Superior temporal gyrus (tissue), 1 donor: ENCODE data around the gene ETV6.
A peak's percentile ranks its signal among the peaks of the same experiment; 100 is the strongest.

ENCODE experiments used
- DNase-seq: peaks from one replicate; pipeline ENCODE4 v3.0.0-alpha.2; 2016; ENCODE audit errors: extremely low spot score

Gene ETV6

DNA sequence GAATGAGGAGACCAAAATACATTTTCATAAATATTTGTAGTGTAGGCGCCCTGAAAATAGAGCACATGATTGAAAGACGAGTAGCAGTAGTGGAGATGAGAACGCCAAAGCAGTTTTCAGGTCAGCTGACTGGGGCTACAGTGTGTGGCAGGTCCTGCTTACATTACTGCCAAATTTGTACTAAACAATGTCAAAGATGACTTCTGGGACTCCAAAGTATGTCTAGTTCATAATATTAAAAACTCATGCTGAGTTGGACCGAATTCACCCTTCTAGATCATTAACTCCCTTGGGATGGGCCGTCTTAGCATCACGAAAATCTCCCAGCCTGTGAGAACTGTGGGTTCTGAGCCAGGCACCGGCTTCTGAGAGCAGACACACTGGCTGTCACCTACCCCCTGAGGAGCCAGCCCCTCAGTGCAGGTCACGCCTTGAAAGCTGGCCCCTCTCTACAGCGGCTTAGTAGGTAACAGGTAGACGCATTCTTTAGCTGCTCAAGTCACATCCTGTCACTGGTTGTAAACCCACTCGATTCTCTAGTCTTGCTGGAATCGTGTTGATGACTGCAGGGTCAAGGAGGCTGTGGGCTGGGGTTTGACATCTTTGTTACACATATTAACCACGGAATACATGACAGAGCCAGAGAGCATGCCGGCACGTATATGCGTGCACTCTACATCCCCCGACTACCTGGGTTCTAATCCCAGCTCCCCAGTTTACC lies 210.4 kb downstream of the ETV6 start:
- DNase-seq: no peak

DNA sequence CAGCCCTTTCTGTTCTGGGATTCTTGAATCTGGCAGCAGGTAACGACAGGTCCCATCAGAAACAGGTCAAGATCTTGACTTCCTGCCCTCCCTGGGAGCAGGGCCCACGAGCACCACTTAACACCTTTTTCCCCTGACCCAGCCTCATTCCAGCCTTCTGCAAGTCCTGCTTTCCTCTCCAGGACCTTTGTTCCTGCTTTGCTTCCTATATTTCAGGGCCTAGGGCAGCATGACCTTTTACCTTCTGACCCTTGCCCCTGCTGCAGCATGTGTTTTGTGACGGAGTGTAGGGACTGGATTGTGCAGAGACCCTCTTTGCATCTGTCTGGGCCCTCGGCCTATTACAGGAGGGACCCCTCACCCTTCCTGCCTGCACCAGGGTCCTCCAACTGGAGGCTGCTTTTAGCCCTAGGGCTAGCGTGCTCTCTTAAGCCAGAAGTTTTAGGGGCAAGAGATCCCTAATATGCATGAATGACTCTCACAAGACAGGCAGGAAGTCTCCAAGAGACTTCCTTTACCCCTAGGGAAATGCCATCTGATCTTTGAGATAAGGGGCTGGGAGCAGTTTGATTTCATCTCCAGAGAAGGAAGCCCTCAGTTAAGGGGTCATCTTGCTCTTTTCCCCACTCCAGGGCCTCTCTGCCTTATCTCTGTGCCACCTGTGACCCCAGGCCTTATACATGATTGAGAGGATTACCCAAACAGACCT lies 211.8 kb downstream of the ETV6 start:
- no peak for DNase-seq

DNA sequence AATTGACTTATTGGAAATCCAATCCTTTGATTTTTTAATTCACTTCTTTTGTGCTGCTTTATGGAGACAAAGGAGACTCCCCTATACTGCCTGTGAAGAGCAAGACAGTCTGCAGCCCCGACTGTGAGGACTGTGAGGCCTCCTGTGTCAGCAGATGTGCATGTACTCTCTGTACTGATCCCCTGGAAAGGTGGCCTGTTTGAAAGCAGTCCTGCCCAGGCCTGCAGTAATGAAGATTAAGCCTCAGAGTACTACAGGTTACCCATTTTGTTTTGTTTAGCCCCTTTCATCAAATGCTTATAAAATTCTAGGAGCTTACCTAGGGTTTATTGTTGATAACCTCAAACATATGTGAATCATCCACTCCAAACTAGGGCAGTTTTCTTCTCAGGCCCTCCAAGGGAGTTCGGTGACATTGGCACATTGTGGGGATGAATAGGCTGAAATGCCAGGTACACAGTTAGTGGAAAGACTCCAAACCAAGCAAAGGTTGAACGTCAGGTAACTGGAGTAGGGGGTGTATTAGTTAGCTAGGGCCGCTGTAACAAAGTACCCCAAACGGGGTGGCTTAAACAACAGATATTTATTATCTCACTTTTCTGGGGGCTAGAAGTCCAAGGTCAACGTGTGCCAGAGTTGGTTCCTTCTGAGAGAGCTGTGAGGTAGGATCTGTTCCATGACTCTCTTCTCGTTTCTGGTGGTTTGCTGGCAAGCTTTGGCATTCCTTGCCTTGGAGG lies 212.6 kb downstream of the ETV6 start:
- DNase-seq: no peak

DNA sequence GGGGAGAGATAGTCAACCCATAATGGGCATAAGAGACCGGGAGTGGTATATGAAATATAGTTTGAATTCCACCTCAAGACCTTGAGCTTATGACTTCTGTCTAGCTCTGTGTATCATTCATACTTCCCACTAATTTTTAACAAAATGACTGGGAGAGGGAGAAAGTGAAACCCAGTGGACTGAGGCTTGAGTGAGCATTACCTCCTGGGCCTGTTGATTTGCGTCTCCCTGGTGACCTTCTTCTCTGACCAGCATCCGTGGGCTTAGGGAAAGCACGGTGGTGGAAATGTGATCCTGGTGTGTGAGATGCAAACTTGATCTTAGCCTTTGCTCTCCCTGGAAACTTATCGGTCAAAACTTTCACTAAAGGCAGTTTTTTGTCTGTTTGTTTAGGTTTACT lies 213.3 kb downstream of the ETV6 start:
- no peak for DNase-seq

DNA sequence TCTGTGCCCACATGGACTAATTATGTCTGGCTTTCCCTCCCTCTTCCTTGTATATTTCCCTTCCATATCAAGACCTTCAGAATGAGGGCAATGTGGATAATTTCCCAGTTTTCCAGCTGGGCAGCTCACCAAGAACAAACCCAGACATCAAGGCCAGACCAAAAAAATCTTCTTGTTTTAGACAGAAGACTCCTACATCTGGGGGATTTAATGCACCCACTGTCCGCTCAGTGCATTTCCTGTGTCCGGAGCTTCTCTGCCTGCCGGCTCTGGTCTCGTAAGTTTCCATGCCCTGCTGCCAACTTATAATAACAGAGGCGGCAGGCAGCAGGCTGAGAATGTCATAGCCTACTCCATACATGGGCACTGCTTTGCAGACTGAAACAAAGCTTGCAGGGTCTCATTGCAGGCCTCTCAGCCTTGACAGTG lies 214.0 kb downstream of the ETV6 start:
- no peak for DNase-seq

DNA sequence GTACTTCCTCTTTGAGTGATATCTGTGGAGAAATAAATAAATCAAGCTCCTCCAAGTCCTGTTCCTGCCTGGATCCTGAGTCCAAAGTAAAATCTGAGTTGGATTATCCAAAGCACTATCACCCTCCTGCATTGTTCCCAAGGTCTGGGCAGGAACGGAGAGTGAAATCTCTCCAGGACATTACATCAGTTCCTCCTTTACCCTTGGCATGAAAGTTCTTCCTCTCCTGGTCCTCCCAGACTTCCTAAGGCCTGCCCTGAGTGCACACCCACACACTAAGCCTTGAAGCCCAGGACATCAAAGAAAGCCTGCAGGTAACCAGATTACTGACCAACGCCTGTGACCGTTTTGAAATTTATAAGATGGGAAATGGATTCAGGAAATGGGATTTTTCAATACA lies 214.5 kb downstream of the ETV6 start:
- DNase-seq: no peak

DNA sequence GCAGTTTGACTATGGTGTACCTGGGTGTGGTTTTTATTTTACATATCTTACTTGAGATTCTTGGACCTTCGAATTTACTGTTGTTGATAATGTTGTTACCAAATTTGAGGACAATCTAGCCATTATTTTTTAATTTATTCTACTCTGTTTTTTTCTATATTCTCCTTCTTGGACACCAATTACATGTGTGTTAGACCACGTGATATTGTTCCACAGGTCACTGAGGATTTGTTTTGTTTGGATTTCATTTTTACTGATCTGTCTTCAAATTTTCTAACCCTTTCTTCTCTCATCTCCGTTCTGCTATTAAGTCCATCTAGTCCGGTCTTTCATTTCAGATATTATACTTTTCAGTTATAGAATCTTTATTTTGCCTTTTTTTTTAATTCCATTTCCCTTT lies 216.3 kb downstream of the ETV6 start:
- DNase-seq: no peak

DNA sequence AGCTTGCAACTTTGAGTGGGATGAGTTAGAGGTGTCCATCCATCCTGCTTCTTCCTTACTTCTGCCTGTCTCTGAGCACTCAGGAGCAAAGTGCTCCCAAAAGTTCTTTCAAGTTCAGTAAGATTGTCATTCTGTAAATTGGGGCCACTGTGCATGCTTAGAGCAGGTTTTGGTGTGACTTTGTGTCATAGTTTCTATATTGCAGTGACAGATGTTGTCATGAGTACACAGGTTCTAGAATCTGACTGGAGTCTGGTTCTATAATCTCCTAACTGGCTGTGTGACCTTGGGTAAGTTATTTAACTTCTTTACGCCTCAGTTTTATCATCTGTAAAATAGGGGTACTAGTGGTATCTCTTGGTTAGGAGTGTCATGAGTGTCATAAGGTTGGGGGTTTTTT lies 218.6 kb downstream of the ETV6 start:
- DNase-seq: no peak

DNA sequence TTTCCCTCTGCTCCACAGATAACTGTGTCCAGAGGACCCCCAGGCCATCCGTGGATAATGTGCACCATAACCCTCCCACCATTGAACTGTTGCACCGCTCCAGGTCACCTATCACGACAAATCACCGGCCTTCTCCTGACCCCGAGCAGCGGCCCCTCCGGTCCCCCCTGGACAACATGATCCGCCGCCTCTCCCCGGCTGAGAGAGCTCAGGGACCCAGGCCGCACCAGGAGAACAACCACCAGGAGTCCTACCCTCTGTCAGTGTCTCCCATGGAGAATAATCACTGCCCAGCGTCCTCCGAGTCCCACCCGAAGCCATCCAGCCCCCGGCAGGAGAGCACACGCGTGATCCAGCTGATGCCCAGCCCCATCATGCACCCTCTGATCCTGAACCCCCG lies 219.9 kb downstream of the ETV6 start:
- DNase-seq: no peak

DNA sequence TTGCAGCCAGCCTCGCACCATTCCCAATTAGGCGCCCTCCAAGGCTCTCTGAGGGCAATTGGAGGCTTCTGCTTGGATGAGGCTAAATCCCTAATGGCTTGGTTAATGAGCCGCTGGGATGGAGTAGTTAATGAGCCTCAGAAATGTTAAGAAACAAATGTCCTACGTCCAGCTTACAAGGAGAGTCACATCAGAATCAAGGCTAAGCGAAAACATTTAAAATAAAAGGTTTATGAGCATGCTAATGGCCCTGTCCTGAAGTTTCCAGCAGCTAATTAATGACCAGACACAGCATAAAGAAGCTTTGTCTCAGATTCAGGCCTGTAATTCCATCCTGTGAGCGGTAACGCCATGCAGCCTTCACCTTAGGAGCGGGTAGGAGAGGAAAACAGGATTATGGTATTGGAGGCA lies 220.6 kb downstream of the ETV6 start:
- no peak for DNase-seq

DNA sequence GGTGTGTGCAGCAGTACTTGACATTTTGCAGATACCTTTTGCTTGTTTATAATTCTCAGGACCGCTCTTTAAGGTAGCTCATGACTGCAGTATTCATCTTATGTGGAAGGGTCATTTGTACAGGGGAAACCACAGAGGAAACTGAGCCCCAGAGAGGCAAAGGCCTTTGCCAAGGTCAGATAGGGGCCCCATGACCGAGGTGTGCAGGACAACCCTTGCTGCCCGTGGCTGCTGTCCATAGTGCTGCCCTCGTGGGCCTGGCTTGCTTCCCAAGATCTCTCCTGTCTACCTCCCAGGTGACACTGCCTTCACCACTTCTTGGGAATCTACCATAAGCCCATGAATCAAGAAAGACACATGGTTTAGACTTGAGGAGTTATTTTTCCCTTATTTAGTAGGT lies 222.6 kb downstream of the ETV6 start:
- no peak for DNase-seq

DNA sequence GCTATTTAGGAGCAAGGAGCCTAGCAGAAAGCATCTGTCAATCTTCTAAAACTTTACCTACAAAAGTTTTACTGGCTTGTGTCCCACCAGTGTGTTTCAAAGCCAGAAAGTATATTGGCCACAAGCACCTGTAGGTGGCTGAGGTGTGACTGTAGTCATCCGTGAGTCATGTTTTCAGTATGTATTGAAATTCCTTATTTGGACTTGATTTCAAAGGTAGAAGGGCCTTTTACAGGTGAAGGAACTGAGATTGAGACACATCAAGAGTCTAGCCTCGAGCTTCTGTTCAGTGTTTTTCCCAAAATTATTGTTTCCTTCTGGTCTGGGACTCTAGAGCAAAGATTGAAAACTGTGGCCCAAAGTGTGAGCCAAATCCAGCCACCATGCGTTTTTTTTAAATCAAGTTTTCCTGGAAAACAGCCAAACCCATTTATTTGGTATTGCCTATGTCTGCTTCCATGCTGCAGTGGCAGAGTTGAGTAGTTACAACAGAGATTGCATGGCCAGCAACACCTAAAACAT lies 226.0 kb downstream of the ETV6 start:
- DNase-seq: no peak

DNA sequence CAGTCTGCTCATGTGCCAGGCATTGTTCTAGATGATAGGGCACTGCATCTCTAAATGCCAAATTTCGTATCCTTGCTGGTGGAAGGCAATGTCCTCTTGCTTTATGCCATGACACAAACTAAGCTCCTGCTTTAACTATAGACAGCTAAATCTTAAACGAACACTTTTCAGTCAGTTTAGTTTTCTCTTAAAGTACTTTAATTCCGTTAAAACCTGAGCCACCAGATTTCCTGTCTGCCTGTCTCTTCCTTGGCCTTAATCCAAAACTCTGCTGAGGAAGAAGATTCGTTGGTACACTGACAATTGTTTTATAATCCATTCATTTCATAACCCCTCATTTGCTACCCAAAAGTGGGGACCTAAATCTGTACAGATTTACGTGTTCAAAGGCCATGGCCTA lies 226.8 kb downstream of the ETV6 start:
- no peak for DNase-seq

DNA sequence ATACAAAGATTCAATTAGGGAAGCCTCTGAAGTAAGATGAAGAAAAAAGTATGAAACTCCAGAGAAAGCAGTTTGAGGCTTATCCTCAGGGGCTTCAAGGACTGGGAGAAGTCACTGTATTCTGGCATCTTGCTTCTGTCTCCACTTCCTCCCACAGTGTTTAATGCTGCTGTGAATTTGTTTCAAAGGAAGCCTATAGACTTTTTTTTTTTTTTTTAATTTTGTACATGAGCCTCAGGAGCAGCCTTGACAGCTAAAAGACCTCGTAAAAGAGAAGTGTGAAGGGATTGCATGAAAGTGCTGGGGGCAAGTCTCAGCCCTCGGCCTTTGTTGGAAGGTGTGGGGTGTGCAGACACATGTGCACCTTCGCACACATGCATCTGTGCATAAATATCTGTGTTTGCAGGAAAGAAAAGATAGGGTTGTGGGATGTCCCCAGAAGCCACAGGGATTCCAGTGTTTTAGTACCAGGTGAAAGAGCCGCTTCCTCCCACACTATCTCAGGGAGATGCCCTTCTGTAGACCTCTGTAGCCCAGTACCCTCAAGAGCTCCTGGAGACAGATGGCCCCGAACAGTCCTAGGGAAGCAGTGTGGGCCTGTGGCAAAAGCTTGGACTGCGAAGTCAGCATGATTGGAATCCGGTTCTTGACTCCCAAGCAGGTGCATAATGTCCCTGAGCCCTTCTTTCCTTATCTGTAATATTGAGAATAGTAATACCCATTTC lies 227.8 kb downstream of the ETV6 start:
- no peak for DNase-seq

DNA sequence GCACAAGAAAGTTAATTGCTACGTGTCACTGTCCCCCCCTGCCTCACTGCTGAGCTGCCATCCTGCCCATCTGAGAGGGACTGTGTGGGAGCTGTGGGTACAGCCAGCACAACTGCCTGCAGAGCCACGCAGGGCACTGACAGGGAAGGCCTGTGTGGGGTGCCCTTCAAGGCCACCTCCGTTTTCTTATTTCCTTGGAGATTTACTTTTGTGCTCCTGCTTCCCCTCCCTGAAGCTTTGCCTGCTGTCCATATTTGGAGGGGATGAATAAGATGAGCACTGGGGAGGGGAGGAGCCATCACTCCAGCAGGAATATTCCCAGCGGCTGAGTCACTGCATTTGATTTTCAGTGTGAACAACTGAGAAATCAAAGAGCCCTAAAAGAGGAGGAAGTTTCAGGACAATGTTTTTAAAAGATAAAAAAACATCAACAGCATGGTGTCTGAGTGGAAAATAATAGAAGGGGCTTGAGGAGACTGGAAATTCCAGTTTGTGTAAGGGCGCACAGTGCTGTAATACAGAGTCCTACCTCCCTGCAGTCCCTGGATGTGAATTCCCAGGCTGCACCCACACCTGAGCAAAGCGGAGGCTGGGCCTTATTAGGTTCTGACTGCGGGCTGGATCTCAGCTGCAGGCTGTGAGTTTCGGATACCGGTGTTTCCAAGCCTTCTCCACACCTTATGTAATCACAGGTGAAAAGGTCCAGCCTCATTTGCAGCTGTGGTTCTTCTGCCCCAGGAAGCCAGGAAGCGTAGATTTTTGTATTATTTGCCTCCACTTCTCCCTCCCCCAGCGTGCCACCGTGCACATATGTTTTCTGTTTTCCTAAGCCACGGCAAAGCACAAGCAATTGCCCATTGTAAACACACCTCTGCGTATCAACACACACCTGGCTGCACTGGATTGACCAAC lies 228.7 kb downstream of the ETV6 start:
- DNase-seq: peak; percentile 73

DNA sequence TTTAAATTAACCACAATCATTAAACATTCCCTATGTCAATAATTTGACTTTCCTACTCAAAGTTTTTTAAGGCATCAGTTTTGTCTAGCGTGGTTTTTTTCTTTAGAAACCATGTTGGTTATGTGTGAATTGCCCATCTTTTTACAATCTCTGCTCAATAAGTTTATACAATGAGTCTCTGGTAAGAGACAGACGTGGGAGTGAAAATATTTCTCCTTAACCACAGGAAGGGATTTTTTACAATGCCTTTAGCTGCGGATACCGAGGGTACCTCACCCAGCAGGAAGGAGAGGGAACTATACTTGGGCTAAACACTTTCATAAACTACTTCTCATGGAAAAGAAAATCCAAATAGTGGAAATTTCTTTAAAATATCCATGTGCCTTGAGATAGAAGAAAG lies 229.8 kb downstream of the ETV6 start:
- DNase-seq: no peak

DNA sequence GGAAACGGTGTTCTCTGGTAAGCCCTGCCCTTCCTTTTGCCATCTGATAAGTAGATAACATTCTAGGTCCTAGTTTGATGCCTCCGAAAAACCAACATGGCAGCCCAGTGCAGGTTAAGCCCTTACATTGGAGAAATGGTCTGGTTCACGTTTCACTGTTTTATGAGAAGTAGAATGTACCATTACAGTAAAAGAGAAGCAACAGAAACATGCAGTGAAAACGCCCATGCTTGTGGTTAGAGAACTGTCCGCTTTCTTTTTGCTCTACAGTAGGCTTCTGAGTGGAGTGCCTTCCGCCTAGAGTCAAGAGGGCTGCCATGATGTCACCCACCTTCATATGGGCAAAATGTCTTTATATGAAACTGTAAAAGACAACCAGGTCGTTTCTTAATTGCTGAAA lies 230.9 kb downstream of the ETV6 start:
- DNase-seq: no peak

DNA sequence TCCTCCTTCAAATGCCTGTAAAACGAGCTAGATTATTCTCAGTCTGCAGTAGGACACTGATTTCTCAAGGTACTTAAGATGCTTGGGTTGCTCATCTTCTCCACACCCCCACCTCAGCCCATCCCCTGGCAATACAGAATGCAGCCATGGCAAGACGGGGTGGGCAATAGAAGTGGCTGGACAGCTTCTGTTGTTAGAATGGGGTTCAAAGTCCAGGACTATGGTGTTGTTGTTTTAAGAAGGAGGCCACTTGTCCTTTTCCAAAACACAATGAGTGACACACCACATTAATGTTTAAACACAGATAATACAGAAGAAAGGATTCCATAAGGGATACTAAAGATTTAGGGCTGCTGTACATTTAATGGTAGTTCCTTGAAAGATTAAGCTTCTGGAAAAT lies 232.4 kb downstream of the ETV6 start:
- DNase-seq: no peak

DNA sequence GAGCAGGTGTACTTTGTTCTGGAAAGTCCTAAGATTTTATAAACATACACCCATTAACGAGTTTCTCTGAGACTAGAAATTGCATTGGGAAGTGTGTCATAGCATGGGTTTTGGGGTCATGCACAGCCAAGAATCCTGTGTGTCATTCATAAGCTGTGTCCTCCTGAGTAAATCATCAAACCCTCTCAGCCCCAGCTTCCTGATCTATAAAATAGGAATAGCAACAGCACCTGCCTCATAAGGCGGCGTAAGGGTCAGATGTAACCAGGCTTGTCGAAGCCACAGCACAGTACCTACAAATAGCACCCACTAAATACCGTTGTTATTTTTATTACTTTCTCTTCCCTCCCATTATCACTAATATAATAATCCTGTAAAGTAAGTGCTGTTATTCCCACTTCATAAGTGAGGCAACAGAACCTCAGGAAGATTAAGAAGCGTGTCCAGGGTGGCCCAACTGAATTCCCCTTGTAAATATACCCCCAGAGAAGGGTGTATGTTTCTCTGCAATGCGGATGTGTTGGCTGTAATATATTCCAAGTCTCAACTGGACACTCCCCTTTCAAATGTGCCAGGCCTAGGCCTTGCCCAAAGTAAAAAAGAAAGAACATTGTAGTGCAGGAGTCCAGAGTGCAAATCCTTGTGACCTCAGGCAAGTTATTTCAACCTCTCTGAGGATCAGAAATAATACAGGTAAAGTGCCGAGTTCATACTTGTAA lies 233.0 kb downstream of the ETV6 start:
- no peak for DNase-seq

DNA sequence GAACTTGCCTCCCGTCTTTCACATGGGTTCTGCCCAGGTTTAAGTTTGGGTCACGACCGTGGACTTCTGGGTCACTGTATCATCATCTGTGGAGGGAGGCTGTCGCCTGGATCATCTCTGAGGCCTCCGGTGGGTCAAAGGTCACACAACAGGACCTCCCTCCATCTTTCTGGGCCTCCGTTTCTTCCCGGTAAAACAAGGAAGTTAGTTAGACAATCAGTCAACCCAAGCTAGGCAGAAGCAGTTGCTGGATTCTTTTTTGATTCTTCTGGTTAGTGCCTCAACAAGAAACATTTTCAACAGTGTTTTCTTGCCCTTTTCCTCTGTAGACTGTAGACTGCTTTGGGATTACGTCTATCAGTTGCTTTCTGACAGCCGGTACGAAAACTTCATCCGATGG lies 234.6 kb downstream of the ETV6 start:
- DNase-seq: no peak
